GM10266 (cell line): Measurements from ENCODE around the gene SLC19A2.

Experiments used
- DNase-seq: peaks from one replicate; pipeline ENCODE4 v3.0.0; 2012; ENCODE audit errors: extremely low spot score
- TF ChIP-seq, protein P1 (sequence below): IDR thresholded peaks from 2 replicates; pipeline ENCODE4 v1.5.1; 2012; ENCODE audit warnings: mild to moderate bottlenecking, low read depth; ENCODE audit not compliant: control insufficient read depth, insufficient read depth; ENCODE audit errors: missing control alignments

SLC19A2 gene

GRCh38 chr1:169462385-169462784 is 23.4 kb downstream of the SLC19A2 start:
- DNase-seq: no peak
- TF ChIP-seq, protein P1, sequence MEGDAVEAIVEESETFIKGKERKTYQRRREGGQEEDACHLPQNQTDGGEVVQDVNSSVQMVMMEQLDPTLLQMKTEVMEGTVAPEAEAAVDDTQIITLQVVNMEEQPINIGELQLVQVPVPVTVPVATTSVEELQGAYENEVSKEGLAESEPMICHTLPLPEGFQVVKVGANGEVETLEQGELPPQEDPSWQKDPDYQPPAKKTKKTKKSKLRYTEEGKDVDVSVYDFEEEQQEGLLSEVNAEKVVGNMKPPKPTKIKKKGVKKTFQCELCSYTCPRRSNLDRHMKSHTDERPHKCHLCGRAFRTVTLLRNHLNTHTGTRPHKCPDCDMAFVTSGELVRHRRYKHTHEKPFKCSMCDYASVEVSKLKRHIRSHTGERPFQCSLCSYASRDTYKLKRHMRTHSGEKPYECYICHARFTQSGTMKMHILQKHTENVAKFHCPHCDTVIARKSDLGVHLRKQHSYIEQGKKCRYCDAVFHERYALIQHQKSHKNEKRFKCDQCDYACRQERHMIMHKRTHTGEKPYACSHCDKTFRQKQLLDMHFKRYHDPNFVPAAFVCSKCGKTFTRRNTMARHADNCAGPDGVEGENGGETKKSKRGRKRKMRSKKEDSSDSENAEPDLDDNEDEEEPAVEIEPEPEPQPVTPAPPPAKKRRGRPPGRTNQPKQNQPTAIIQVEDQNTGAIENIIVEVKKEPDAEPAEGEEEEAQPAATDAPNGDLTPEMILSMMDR: no peak

DNA sequence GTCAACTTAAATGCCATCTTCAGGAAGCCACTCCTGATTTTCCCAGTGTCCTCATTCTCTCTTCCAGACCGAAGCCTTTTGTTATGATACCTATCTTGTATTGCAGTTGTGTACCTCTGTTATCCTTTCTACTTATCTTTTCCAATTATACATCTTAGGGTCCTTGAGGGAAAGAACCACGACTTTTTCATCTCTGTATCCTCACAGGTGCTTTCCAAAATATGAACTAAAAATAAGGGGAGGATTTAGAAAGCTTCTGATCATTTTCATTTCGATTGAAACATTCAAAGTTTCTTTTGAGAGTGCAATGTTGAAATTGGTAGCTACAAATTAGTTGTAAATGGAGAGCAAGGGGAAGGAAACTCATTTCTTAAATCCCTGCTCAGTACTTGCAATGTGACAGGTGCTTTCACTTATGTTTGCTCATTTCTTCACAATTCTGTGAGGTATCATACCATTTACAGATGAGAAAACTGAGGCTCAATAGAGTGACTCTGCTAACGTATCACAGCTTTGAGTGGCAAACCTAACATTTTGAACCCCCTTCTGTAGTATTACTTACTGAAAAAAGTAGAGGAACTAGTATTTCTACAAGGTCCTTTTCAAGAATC is 24.2 kb downstream of the SLC19A2 start:
- TF ChIP-seq, protein P1: no peak

GRCh38 chr1:169460191-169460833 is 25.4 kb downstream of the SLC19A2 start:
- DNase-seq: no peak
- TF ChIP-seq, protein P1: no peak

More for the DNA sequence above, 24.2 kb downstream of the SLC19A2 start:
- no peak for DNase-seq

DNA sequence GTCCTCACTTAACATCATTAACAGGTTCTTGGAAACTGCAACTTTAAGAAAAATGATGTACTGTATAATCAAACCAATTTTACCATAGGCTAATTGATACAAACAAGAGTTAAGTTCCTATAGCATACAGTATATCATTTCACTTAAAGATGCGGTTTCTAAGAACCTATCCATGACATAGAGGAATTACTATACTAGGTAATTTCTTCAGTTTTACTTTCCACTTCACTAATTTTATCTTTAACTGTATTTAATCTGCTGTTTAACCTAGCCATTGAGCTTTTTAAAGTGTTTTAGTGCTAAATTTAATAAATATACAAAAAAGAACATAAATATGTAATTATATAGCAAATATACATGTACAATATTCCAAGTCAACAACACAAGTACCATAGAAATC is 28.3 kb downstream of the SLC19A2 start:
- no peak for DNase-seq
- TF ChIP-seq, protein P1: no peak

DNA sequence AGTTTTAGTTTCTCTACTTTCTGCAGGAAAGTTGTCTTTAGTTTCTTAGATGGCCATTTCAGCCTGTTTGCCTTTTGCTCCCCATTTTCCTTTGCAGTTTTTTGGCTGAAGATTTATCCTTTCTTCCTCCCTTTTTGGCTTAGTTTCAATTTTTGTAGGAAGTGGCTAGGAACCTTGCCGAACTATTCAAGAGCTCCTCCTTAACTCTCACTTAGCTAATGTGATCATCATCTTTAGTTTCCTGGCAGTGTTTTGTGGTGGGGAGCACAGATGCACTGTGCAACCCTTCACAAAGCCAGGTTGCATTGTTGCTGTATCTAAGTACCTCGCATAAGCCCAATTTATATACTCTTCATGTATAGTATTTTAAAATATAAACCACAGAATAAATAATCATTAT is 29.7 kb downstream of the SLC19A2 start:
- DNase-seq: no peak
- TF ChIP-seq, protein P1: no peak

GRCh38 chr1:169452921-169453320 is 32.8 kb downstream of the SLC19A2 start:
- TF ChIP-seq, protein P1: no peak
- no peak for DNase-seq

DNA sequence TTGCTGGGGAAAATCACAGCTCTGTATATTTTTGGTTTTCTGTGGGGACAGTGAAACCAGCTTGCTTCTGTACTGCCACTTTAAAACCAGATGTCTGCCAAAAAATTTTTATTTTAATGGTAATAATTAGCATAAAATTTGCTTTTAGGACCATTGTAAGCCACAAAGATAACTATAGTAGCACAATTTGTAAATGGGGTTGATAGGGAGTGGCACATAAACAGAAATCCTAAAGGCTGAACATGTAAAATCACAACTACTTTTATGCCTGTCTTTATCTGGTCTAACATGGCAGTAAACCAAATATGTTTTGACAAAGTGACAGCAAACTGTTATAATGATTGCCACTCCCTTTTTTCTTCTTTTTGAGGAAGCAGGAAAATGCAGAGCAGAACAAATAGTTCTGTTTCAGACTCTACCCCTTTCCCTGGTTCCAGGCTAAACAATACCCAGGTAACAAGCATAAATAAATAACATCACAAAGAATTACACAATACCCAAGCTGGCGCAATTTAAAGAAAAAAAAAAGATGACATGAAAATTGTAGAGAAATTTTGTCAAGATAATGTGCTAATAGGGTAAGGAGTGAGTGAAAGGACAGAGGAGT is 34.4 kb downstream of the SLC19A2 start:
- DNase-seq: no peak
- TF ChIP-seq, protein P1: no peak
